ENCODE data around the gene SLTM.

SLTM gene

DNA sequence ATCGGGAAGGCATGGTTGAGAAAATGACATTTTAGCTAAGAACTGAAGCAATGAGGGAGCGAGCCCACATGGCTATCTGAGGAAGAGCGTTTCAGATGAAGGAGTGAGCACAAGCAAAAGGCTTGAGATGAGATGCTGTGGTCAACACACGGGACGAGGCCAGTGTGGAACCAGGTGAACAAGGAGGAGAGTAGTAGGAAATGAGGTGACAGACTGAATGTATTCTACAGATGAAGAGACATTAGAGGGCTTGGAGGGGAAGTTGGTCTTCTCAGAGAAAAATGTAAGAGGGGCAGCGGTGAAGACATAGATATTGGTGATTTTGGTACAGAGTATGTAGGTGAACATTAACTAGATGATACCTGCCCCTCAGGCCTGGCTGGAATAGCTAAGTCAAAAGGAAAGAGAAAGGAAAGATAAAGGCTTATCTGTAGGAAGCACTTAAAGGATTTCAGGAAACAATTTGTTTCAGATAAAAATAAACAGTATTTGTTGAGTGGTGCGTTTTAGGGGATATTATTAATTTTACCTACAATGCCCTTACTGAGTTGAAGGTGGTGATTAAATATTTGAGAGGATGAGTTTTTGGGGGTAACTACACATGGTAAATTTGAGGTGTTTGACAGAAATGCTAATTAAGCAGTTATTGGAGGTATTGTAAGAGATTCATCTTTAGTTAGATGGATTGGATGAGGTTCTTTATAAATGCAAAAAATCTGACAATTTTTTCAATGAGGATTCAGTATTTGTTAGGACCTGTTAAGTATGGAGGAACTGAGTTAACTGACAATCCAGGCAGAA, 57.0 kb downstream of the SLTM start:
- TF ChIP-seq, protein P1, sequence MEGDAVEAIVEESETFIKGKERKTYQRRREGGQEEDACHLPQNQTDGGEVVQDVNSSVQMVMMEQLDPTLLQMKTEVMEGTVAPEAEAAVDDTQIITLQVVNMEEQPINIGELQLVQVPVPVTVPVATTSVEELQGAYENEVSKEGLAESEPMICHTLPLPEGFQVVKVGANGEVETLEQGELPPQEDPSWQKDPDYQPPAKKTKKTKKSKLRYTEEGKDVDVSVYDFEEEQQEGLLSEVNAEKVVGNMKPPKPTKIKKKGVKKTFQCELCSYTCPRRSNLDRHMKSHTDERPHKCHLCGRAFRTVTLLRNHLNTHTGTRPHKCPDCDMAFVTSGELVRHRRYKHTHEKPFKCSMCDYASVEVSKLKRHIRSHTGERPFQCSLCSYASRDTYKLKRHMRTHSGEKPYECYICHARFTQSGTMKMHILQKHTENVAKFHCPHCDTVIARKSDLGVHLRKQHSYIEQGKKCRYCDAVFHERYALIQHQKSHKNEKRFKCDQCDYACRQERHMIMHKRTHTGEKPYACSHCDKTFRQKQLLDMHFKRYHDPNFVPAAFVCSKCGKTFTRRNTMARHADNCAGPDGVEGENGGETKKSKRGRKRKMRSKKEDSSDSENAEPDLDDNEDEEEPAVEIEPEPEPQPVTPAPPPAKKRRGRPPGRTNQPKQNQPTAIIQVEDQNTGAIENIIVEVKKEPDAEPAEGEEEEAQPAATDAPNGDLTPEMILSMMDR (IDR thresholded peaks at IDR 0.05; ENCODE audit: low read depth, low read length), result no peak
- H3K4me3 ChIP-seq (ENCODE audit: low read depth, low read length), result no peak overlapping the region

DNA sequence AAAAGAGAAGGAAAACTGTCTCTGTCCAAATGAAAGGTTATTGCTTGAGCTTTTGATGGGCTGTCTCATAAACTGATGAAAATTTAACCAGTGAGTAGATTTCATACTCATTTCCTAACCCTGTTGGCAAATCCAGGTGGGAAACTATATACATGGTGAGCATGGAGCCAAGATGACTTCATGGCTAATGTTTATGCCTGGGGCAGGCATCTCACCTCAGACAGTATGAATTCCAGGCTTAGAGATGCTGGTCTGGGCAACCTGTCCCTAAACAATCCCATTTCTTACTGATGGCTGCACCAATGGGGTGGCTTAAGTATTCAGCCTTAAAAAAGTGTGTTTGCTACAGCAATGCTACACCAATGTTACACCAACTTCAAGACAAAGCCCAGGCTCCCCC, 58.1 kb downstream of the SLTM start:
- H3K4me3 ChIP-seq (ENCODE audit: low read depth, low read length), result no peak overlapping the region
- TF ChIP-seq, protein P1 (IDR thresholded peaks at IDR 0.05; ENCODE audit: low read depth, low read length), result no peak

DNA sequence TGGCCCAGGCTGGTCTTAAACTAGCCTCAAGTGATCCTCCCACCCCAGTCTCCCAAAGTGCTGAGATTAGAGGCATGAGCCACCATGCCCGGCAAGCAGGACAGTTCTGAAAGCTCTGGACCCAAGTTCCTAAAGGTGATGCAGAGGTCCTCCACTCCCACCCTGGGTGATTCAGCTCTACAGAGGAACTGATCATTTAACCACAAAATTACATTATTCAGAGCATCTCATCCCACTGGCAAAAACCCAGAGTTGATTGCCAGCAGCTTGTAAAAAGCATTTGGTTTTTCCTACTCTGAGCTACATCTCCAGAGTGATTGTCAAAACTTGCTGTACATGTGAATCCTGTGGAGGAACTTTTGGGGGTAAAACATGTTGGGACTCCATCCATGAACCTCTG, 60.2 kb downstream of the SLTM start:
- no peak overlapping the region for H3K4me3 ChIP-seq (ENCODE audit: low read depth, low read length)
- TF ChIP-seq, protein P1 (IDR thresholded peaks at IDR 0.05; ENCODE audit: low read depth, low read length), result no peak

DNA sequence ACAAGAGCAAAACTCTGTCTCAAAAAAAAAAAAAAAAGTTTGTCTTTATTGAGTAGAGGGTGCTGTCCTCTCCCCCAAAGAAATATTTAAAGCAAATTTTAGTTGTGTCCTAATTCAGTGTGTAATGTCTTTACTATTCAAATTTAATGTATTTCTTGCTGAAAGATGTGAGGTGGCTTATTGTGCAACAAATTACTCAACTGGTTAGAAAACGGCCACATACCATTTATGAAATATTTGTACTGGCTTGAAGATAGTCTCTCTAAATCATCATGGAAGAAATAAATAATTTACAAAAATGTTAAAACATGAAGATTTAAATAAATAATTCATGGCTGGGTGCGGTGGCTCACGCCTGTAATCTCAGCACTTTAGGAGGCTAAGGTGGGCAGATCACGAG, 63.0 kb downstream of the SLTM start:
- TF ChIP-seq, protein P1 (IDR thresholded peaks at IDR 0.05; ENCODE audit: low read depth, low read length), result no peak
- no peak overlapping the region for H3K4me3 ChIP-seq (ENCODE audit: low read depth, low read length)

DNA sequence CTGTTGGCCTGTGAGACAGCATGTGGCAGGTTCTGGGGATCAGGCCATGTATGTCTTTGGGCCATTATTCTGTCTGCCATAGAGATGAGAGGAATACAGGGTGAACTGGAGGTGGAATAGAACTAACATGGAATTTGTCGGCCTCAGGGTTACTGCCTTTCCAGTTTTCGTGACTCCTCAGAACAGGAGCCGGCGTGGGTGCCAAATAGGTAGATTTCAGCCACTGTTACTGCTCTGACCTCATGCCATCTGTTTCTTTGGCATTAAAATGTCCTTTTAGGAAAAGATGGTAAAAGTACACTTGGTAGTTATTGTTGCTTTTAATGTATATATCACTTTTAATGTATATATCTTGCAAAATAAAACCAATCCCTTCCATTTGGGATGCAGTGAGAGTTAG, 65.6 kb downstream of the SLTM start:
- TF ChIP-seq, protein P1 (IDR thresholded peaks at IDR 0.05; ENCODE audit: low read depth, low read length), result no peak
- no peak overlapping the region for H3K4me3 ChIP-seq (ENCODE audit: low read depth, low read length)

DNA sequence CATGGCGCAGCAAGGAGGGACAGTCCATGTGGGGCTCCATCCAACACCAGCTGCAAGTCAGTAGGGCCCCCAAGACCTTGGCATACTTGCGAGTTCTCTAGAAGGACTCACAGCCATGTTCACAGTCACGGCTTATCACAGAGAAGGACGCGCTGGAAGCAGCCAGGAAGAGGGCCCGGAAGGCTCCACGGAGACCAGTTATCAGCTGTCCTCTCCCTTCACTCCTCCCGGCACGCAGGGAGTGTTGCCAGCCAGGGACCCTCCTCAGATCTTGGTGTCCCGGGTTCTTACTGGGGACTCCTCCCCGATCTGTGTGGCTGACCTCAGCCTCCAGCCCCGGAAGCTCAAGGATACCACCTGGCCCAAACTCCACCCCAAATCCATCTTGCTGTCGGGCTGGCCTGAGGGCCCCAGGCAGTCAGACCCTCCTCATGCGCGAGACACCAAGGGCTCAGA, 68.0 kb downstream of the SLTM start:
- no peak overlapping the region for H3K4me3 ChIP-seq (ENCODE audit: low read depth, low read length)
- TF ChIP-seq, protein P1 (IDR thresholded peaks at IDR 0.05; ENCODE audit: low read depth, low read length), result no peak

DNA sequence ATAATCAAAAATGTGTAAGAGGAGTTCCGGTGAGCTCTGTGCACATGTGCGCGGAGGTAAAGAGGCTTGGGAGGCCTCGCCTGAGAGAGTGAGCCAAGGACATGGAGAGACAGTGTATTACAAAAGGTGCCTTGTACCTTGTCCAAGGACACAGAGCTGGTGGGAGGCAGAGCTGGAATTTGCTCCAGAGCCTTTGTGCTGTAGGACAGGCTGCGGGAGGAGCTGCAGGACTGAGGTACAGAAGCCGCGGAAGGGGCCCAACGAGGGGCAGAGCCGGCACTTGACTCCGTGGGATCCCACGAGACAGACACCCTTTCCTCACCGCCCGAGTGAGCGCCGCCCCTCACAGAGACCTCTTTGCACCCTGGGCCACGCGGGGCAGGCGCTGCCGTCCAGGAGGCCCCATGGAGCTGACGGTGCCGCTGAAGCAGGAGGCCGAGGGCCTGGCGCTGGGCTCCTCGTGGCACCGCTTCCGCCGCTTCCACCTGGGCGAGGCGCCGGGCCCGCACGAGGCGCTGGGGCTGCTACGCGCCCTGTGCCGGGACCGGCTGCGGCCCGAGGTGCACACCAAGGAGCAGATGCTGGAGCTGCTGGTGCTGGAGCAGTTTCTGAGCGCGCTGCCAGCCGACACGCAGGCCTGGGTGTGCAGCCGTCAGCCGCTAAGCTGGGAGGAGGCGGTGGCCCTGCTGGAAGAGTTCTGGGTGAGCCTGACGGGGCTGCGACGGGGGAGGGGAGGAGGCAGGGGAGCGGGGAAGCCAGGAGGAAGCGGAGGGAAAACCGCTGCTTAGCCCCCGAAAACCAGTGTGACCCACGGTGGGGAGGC, 68.7 kb downstream of the SLTM start:
- TF ChIP-seq, protein P1 (IDR thresholded peaks at IDR 0.05; ENCODE audit: low read depth, low read length), result no peak
- no peak overlapping the region for H3K4me3 ChIP-seq (ENCODE audit: low read depth, low read length)
